GM19463 (cell line): ENCODE data around the gene LRRC1.

Experiments
- ATAC-seq: cut with Tn5 transposase; IDR thresholded peaks from one replicate; pipeline ENCODE4 v1.9.1; 2021; ENCODE audit warnings: mild to moderate bottlenecking, moderate library complexity; ENCODE audit not compliant: unreplicated experiment

The LRRC1 gene

GRCh38 chr6:53845280-53846195 lies 50.7 kb downstream of the LRRC1 start:
- ATAC-seq: no peak

GRCh38 chr6:53846250-53846649 lies 51.4 kb downstream of the LRRC1 start:
- ATAC-seq: no peak

- ATAC-seq: no peak
Measured at GRCh38 chr6:53847796-53848314, 53.0 kb downstream of the LRRC1 start.

- ATAC-seq: no peak
Measured at GRCh38 chr6:53850527-53850926, 55.7 kb downstream of the LRRC1 start.

- ATAC-seq: no peak
Measured at GRCh38 chr6:53851561-53851960, 56.8 kb downstream of the LRRC1 start.

GRCh38 chr6:53852805-53853204 lies 58.0 kb downstream of the LRRC1 start:
- no peak for ATAC-seq

- peak; percentile 97 for ATAC-seq
Measured at GRCh38 chr6:53854843-53855567, 60.2 kb downstream of the LRRC1 start.

GRCh38 chr6:53855940-53856339 lies 61.1 kb downstream of the LRRC1 start:
- ATAC-seq: no peak

- no peak for ATAC-seq
Measured at GRCh38 chr6:53857318-53858094, 62.7 kb downstream of the LRRC1 start.

GRCh38 chr6:53858196-53858595 lies 63.4 kb downstream of the LRRC1 start:
- ATAC-seq: no peak

GRCh38 chr6:53858913-53859312 lies 64.1 kb downstream of the LRRC1 start:
- ATAC-seq: no peak

GRCh38 chr6:53860511-53860910 lies 65.7 kb downstream of the LRRC1 start:
- no peak for ATAC-seq

GRCh38 chr6:53861518-53861917 lies 66.7 kb downstream of the LRRC1 start:
- peak; percentile 64 for ATAC-seq

GRCh38 chr6:53862662-53863462 lies 68.1 kb downstream of the LRRC1 start:
- no peak for ATAC-seq

- ATAC-seq: no peak
Measured at GRCh38 chr6:53864781-53865180, 70.0 kb downstream of the LRRC1 start.

- ATAC-seq: no peak
Measured at GRCh38 chr6:53866226-53866625, 71.4 kb downstream of the LRRC1 start.

- ATAC-seq: no peak
Measured at GRCh38 chr6:53868626-53869025, 73.8 kb downstream of the LRRC1 start.

- no peak for ATAC-seq
Measured at GRCh38 chr6:53869964-53870363, 75.2 kb downstream of the LRRC1 start.

GRCh38 chr6:53873922-53874321 lies 79.1 kb downstream of the LRRC1 start:
- ATAC-seq: no peak

- ATAC-seq: no peak
Measured at GRCh38 chr6:53874964-53875363, 80.2 kb downstream of the LRRC1 start.
